Kidney tubule cell (primary cell): ENCODE data around the gene MEAK7.
A peak's percentile ranks its signal among the peaks of the same experiment; 100 is the strongest.
"Not testable (repeated sequence)": the region's sequence is repeated elsewhere in the genome, so short reads cannot be mapped to it uniquely, and the experiment has no call there.

Source experiments
- DNase-seq: peaks from one replicate; pipeline ENCODE4 v3.0.0-alpha.2; 2018; ENCODE audit warnings: low spot score

Gene MEAK7

GRCh38 chr16:84532855-84533486 lies 28.5 kb upstream of the MEAK7 start:
- DNase-seq, result no peak

GRCh38 chr16:84532291-84532724 lies 27.8 kb upstream of the MEAK7 start:
- peak; percentile 100 for DNase-seq

- DNase-seq, result peak; percentile 71
Measured at GRCh38 chr16:84531671-84532111, 27.2 kb upstream of the MEAK7 start.

DNA sequence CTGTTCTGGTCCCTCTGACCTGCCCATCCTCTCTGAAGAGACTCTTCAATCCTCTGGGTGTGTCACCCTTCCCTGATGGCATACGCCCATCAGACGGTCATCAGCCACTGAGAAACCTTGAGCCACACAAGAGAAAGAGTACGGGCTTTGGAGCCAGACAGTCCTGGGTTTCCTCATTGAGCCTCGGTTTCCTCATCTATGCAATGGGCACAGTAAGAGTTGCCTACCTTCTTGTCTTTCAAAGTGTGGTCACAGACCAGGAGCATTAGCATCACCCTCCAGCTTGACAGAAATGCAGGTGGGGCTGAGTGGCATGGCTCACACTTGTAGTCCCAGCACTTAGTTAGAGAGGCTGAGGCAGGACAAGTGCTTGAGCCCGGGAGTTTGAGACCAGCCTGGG lies 26.1 kb upstream of the MEAK7 start:
- DNase-seq, result no peak

DNA sequence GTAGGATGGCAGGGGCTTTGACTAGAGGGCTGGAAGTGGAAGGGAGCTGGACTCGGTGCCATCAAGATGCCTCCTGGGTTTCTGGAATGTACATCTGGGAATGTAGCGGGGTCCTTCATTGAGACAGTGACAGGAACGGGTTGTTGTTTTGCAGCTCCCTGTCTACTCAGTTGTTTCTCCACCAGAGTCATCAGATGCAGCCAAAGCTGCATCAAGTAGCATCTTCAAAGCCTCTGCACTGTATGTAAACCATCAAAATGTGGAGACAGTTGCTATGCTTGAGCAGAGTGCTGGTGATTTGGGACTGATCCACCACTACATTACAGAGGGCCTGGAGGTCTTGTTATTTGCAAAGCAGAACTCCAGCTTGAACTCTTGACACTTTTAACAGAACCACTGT lies 25.1 kb upstream of the MEAK7 start:
- DNase-seq, result no peak

- DNase-seq, result no peak
Measured at GRCh38 chr16:84528322-84528721, 23.9 kb upstream of the MEAK7 start.

DNA sequence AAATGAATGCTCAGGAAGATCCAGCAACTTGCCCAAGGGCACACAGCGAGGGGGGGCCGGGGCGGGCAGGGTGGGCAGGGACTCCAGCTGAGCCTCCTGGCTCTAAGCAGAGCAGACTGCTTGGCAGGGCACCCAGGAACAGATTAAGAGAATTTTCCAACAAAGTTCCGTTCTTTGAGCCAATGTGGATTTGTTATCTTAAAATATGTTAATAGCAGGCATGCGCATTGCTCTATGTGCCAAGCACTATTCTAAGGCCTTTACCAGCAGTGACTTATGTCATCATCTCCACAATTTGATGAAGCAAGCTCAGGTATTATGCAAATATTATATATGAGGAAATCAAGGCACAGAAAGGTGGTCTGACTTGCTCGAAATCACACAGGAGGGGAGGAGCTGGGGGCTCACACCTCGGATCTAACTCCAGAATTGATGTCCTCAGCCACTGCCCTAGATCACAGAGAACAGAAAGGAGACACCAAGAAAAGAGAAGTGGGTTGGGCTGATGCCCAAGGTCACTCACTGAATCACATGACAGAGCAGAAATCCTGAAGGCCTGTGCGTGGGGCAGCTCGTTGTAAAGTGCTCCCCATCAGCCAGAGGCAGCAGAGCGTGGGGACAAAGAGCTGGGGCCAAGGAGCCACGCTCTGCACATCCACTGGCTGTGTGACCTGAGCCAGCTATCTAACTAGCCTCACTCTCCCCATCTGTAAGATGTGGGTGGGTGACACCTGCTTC lies 23.2 kb upstream of the MEAK7 start:
- no peak for DNase-seq

DNA sequence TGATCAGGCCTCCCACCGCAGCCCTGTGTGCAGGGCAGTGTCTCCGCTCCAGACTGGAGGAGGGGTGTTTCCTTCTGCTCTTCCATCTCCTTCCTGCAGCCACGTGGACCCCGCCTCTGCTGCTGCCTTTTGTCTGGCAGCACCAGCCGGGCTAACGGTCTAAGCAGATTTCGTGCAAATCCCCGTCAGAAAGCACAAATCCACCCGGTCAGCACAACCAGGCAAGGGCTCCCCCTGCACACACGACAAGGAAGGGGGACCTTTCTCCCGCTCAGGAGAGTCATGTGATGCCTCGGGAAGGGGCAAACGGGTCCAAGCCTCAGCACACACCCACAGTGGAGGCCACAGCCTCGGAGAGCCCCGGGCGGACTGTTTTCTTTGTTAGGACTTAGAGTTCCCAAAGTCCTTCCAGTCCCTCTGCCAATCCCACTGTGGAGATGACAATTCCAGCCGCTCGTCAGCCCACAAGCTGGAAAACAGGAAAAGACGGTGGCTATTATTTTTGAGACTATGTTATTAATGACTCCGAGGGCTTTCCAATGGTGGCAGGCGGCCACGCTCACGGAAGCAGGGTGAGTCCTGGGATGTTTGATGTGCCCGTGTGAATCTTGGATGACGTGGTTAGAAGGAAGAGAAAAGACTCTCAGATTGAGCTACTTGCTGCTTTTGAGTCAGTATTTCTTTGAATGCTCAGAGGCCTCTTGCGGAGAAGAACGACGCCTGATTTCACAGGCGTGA lies 22.5 kb upstream of the MEAK7 start:
- peak; percentile 60 for DNase-seq

DNA sequence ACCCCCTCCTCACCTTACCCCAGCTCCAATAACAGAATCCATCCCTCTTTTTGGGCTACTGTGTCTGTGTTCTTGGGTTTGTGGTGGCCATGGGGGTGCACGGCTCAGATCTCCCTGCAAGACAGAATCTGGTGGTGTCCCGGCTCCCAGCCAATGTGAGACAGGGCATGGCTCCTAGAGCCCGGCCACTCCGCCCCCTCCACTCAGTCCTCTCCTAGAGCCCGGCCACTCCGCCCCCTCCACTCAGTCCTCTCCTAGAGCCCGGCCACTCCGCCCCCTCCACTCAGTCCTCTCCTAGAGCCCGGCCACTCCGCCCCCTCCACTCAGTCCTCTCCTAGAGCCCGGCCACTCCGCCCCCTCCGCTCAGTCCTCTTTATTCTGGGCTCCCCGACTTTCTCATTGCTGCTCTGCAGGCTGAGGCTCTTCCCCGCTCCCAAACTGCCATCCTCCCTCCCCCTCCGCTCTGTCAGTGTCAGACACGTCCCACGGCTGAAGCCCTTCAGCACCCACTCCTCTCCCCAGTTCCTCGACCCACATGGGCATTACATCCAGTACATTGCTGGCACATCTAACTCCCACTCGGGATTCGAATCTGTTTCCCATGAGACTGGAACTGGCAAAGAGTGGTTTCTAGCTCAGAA lies 20.6 kb upstream of the MEAK7 start:
- DNase-seq, result not testable (repeated sequence)

GRCh38 chr16:84524346-84524920 lies 20.0 kb upstream of the MEAK7 start:
- no peak for DNase-seq

- no peak for DNase-seq
Measured at GRCh38 chr16:84521497-84521770, 17.0 kb upstream of the MEAK7 start.

DNA sequence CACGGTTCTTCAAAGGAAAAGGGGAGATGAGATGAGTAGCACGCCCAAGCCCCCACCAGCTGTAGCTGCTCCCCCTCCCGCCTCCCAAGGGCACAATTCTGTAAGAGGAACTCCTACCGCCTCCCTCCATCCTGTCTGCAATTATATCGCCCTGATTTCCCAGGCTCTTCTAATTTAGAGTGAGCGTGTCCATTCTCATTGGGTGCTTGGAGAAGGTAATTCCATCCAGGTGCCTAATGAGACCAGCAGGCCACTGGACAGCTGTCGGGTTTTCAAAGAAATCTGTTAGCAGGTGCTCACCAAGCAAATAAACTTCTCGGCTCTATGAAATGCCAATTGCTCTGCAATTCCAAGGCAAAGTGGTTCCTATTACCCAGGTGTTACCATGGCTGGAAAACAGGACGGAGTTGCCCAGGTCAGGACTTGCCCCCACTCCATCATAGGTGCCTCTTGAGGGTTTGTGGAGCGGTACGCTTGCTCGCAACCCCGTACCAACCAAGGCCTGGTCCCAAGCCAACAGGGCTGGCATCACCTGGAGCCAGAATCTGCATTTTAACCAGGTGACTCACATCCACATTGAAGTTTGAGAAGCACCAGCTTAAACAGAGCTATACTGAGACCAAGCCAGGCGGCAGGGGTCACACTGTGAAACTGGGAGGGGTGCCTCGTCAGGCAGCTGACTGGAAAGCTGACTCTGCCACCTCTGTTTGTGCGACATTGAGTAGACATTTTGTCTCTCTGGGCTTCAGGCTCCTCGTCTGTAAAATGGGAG lies 16.5 kb upstream of the MEAK7 start:
- peak; percentile 81 for DNase-seq

DNA sequence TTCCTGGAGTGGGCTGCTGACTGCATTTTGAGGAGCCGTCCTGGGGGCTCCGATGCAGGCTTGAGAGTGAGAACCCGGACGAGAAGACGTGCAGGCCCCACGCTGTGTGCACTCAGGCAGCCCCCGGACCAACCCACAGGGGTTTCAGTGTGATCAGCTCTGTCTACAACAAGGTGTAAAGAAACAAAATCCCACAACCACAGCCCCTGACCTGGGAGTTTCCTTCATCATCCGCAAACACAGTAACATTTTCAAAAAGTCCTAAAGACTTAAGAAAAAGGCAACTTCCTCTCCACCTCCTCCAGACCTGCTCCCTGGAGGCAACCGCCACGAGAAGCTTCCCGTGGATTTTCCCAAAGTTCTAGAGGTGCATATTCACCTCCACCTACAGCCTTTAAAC lies 15.4 kb upstream of the MEAK7 start:
- DNase-seq, result no peak

DNA sequence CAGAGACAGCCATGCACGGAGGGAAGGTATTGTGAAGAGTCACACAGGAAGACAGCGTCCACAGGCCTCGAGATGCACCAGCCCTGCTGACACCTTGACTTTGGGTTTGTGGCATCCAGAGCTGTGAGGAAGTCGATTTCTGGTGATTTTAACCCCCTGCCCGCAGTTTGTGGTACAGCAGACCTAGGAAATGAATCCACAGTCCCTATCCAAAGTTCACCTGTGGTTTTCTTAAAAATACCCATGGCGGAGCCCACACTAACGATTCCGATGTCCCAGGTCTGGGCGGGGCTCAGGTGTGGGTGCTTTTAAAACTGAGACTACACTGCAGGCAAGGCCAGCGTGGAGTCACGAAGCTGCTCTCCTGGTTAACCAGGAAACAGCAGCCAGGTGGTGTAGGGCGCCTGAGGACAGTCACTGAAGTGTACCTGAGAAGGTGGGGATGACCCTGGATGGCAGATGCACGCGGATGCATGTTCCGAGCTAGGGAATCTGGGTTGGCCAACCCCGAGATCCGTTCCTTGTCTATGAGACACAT lies 14.4 kb upstream of the MEAK7 start:
- DNase-seq, result no peak

GRCh38 chr16:84518220-84518619 lies 13.8 kb upstream of the MEAK7 start:
- peak; percentile 88 for DNase-seq

DNA sequence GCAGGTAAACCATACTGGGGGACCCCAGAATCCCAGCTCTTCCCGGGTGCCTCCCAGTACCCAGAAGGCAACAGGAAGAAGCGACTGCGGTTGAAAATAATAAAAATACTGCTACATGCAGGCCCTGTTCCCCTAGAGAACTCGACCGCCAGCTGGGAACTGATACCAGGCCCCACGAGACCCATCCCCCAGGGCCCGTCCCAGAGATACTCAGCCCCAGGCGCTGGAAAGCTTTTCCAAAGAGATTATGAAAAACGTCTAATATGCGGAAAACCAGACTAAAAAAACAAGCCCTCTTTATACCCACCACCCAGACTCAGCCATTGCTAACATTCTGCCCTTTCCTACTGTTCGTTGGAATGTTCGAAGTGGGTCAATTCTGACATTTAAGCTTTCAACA lies 12.9 kb upstream of the MEAK7 start:
- DNase-seq, result no peak

DNA sequence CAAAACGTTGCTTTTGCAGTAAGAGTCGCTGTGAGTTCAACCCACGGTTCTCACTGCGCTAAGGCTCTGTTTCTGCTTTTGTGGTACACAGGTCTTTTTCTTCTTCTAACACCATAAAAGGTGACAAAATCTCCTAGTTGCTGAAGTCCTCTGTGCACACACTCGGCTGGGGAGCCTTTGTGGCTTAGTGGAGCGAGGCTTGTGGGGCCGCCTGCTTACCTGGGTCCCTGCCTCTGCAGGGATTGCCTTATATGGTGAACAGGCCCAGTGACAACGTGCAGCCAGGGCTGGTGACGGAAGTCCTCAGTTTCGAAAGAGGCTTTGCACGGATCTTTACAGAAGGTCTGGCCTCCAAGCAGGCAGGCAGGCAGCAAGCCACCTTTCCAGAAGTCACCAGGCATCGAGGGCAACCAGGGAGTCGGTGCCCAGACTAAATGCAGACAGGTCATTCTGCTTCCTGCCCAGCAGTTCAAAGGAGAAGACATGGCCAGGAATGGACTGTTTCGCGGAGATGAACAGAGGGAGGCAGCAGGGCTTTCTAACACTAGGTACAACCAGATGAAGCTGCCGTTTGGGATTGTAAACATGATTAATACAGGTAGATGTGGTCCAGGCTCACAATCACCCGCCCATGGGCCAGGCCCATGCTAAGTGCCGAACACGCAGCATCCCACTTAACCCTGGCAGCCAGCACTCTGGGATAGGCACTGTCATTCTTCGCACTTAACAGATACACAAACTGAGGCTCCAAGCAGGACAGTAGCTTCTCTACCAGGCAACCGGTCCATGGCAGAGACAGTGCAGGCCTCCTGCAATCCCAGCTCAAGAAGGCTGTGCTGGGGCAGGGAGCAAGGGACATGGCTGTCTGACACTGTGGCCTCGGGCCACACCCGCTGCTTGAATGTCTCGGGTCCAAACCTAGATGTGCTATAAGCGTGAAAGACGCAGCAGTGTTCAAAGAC lies 10.7 kb upstream of the MEAK7 start:
- no peak for DNase-seq

DNA sequence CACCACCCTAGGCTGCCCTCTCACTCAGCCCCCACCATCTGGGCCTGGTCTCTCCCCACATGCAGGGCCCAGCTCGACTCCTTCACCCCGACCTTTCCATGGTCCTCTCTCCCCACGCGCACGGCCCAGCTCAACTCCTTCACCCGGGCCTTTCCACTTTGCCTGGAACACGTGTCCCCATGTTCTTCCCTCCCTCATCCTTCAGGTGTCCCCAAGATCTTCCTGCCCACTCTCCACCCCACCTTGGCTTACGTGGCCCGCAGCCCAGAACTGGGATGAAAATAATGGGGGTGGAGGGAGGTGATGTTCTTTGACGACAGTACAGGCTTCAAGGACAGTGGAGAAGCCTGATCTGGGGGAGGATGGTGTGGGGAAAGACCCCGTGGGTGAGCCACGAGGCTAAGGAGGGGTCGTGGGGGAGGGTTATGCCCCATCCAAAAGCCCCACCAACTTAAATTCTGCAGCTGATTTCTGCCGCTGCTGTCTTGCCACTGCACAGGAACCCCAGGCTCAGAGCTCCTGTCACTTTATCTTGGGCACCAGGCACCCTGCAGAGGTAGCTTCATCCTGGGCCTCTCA lies 9.9 kb upstream of the MEAK7 start:
- DNase-seq, result no peak

- DNase-seq, result no peak
Measured at GRCh38 chr16:84513666-84514065, 9.2 kb upstream of the MEAK7 start.

DNA sequence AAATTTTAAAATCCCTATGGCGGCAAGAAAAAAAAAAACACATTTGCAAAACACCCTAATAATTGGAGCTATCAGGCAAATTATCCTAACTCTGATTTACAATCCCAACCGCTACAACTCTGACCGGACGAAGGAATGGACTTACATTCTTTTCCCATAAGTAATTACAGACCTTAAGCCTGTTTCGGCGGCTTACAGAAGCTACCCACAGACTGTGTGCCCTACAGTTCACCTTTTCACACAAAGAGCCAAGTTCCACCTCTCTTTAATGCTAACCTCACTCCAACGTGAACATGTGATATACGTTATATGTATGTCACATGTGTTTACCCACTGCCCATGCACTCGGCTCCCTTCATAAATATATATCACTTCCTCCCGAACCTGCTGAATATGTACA lies 8.7 kb upstream of the MEAK7 start:
- no peak for DNase-seq
